WTC11 (cell line): ENCODE data around the gene SMAP2.

Experiments
- ATF2 ChIP-seq: sonication (generic); formaldehyde crosslinking; IDR thresholded peaks from 2 replicates; pipeline ENCODE4 v1.8.1; 2022; ENCODE audit warnings: low read depth, missing genetic modification reagents, borderline replicate concordance
- CTCF ChIP-seq: fragments of 200-600 bp; IDR thresholded peaks from 2 replicates; pipeline ENCODE4 v1.8.0; 2022; ENCODE audit warnings: antibody characterized with exemption
- STAT6 ChIP-seq: sonication (generic); formaldehyde crosslinking; conservative IDR thresholded peaks from 2 replicates; pipeline ENCODE4 v1.8.1; 2023; ENCODE audit warnings: mild to moderate bottlenecking, low read depth, missing genetic modification reagents, moderate library complexity
- ZNF219 ChIP-seq: sonication (generic); formaldehyde crosslinking; IDR thresholded peaks from 2 replicates; pipeline ENCODE4 v1.8.0; 2023; ENCODE audit warnings: missing genetic modification reagents, mild to moderate bottlenecking, borderline replicate concordance

- TF ChIP-seq CTCF = no peak
- TF ChIP-seq STAT6 (CRISPR knock-in tag) = no peak
- TF ChIP-seq ATF2 (CRISPR knock-in tag) = no peak
- no peak for TF ChIP-seq ZNF219 (CRISPR knock-in tag)
These were observed 43.2 kb downstream of the SMAP2 start for GRCh38 chr1:40416709-40417108.
